Spinal cord (tissue), 10 donors: ENCODE data around the gene SH2D1B. TPM values are rescaled to one million over a fixed set of nuclear protein-coding genes. Genes with fewer than 3 reads are reported as not detected.
"Not testable (repeated sequence)": the region's sequence is repeated elsewhere in the genome, so short reads cannot be mapped to it uniquely, and the experiment has no call there.

Experiments
- DNase-seq, 6 donors: peaks; one replicate each; pipeline versions ENCODE4 v3.0.0 to v3.0.0-alpha.2; 2013 to 2015; ENCODE audit warnings: low spot score in 6 of 6, low read depth in 4 of 6
- H3K27ac ChIP-seq: one replicate; pipeline ENCODE4 v1.5.1; 2013; ENCODE audit warnings: low read depth, low read length, control low read depth
- H3K27me3 ChIP-seq: one replicate; pipeline ENCODE4 v1.6.1; 2013; ENCODE audit warnings: low read length; ENCODE audit not compliant: control insufficient read depth, insufficient read depth
- H3K36me3 ChIP-seq: one replicate; pipeline ENCODE4 v1.6.1; 2013; ENCODE audit warnings: low read length; ENCODE audit not compliant: control insufficient read depth, insufficient read depth
- H3K4me1 ChIP-seq: one replicate; pipeline ENCODE4 v1.6.1; 2013; ENCODE audit warnings: low read length; ENCODE audit not compliant: control insufficient read depth, insufficient read depth
- H3K4me3 ChIP-seq: one replicate; pipeline ENCODE4 v1.5.1; 2013; ENCODE audit warnings: low read depth, low read length, control low read depth
- H3K9me3 ChIP-seq: one replicate; pipeline ENCODE4 v1.6.1; 2013; ENCODE audit warnings: low read length; ENCODE audit not compliant: control insufficient read depth, insufficient read depth
- WGBS: methylation state at CpG from one replicate; pipeline ENCODE4 v1.1.5; 2013; ENCODE audit warnings: missing lambda C conversion rate; ENCODE audit not compliant: insufficient coverage; 5-methylcytosine and 5-hydroxymethylcytosine counted together
- long read RNA-seq, 4 donors: transcript quantifications; one replicate each; lab custom pipeline, GENCODE V29; 2026
- polyA plus RNA-seq, 2 donors: library from polyadenylated mRNA; unstranded; fragments of 120-200 nt; gene quantifications; one replicate each; pipeline ENCODE4 v1.2.1, GENCODE V29; 2013; ENCODE audit not compliant: insufficient read length in 2 of 2
- total RNA-seq, 2 donors: library from RNA; depleted of rRNA in 1 of 2; stranded (reverse); fragments of 120-200 nt in 1 of 2; fragments of >200 nt in 1 of 2; gene quantifications; one replicate each; pipeline versions ENCODE4 v1.2.3 to v1.2.4, GENCODE V29; 2013 to 2014
- donor health status: healthy.

SH2D1B gene
- total RNA-seq = under 1 TPM; 0.10 to 0.17 TPM
- not detected for polyA plus RNA-seq
- long read RNA-seq, donor 1 = 0 reads
- long read RNA-seq, donor 2 = 0 reads
- long read RNA-seq, donor 3 = 0 reads
- long read RNA-seq, donor 4, partial matches to known transcripts = 0 of 1 reads
- long read RNA-seq, donor 4, other reads (novel, unspliced or antisense) = 0 of 1 reads

GRCh38 chr1:162412002-162412401 lies at the start of gene SH2D1B:
TSS of gene SH2D1B (minus strand) at chr1:162412136. CDS start at chr1:162412016, 120 bp downstream.
- H3K4me1 ChIP-seq = no peaks in the 10 kb centered on the region
- 60% methylated on average over 1 of the region's 3 CpGs for WGBS
- no peaks in the 10 kb centered on the region for H3K27me3 ChIP-seq

GRCh38 chr1:162458236-162458635 lies 46.3 kb upstream of the SH2D1B start:
- DNase-seq = no peak
- H3K36me3 ChIP-seq = no peaks in the 10 kb centered on the region
- no CpG with 5 or more reads among the region's 5 CpGs for WGBS
- H3K4me3 ChIP-seq = no peak overlapping the region
- no peaks in the 10 kb centered on the region for H3K4me1 ChIP-seq
- H3K27me3 ChIP-seq = no peaks in the 10 kb centered on the region
- no peaks in the 10 kb centered on the region for H3K9me3 ChIP-seq
- H3K27ac ChIP-seq = no peak overlapping the region

More at GRCh38 chr1:162412002-162412401, at the start of gene SH2D1B:
- H3K9me3 ChIP-seq = no peaks in the 10 kb centered on the region
- no peak for DNase-seq
- no peak within 1 kb of the TSS for H3K27ac ChIP-seq
- no peaks in the 10 kb centered on the region for H3K36me3 ChIP-seq
- H3K4me3 ChIP-seq = no peak within 1 kb of the TSS

- no peaks in the 10 kb centered on the region for H3K4me1 ChIP-seq
- H3K36me3 ChIP-seq = no peaks in the 10 kb centered on the region
- H3K27me3 ChIP-seq = no peaks in the 10 kb centered on the region
- no peak overlapping the region for H3K27ac ChIP-seq
- WGBS = no CpG with 5 or more reads among the region's 4 CpGs
- DNase-seq = no peak
- H3K4me3 ChIP-seq = no peak overlapping the region
- H3K9me3 ChIP-seq = no peaks in the 10 kb centered on the region
Observed at GRCh38 chr1:162456323-162456722, 44.4 kb upstream of the SH2D1B start.

GRCh38 chr1:162454361-162454760 lies 42.4 kb upstream of the SH2D1B start:
- not testable (repeated sequence) for H3K27me3 ChIP-seq, H3K4me1 ChIP-seq, H3K9me3 ChIP-seq, DNase-seq, H3K4me3 ChIP-seq, H3K36me3 ChIP-seq, H3K27ac ChIP-seq
- WGBS = no CpG with 5 or more reads among the region's 3 CpGs

- no CpG with 5 or more reads among the region's 2 CpGs for WGBS
- no peaks in the 10 kb centered on the region for H3K4me1 ChIP-seq
- no peaks in the 10 kb centered on the region for H3K9me3 ChIP-seq
- no peaks in the 10 kb centered on the region for H3K36me3 ChIP-seq
- no peak overlapping the region for H3K4me3 ChIP-seq
- no peaks in the 10 kb centered on the region for H3K27me3 ChIP-seq
- DNase-seq = no peak
- no peak overlapping the region for H3K27ac ChIP-seq
Observed at GRCh38 chr1:162446946-162447345, 35.0 kb upstream of the SH2D1B start.

- H3K27me3 ChIP-seq = no peaks in the 10 kb centered on the region
- H3K36me3 ChIP-seq = no peaks in the 10 kb centered on the region
- H3K27ac ChIP-seq = no peak overlapping the region
- H3K4me1 ChIP-seq = no peaks in the 10 kb centered on the region
- no peak overlapping the region for H3K4me3 ChIP-seq
- H3K9me3 ChIP-seq = no peaks in the 10 kb centered on the region
- DNase-seq = no peak
Observed at GRCh38 chr1:162444903-162445302, 33.0 kb upstream of the SH2D1B start.

- H3K36me3 ChIP-seq, H3K4me3 ChIP-seq, H3K4me1 ChIP-seq, H3K27ac ChIP-seq, H3K27me3 ChIP-seq, DNase-seq, H3K9me3 ChIP-seq: not testable (repeated sequence)
- WGBS = 87% methylated on average over 32 of the region's 47 CpGs
Observed at GRCh38 chr1:162432977-162433713, 21.2 kb upstream of the SH2D1B start.

- Histone ChIP-seq H3K4me1 (no peaks in the 10 kb centered on the region), H3K4me3 (no peak overlapping the region), H3K27me3 (no peaks in the 10 kb centered on the region), H3K9me3 (no peaks in the 10 kb centered on the region), H3K27ac (no peak overlapping the region), H3K36me3 (no peaks in the 10 kb centered on the region)
- no peak for DNase-seq
- no CpG with 5 or more reads among the region's 4 CpGs for WGBS
Observed at GRCh38 chr1:162430583-162430982, 18.6 kb upstream of the SH2D1B start.

- Histone ChIP-seq H3K36me3 (no peaks in the 10 kb centered on the region), H3K4me1 (no peaks in the 10 kb centered on the region), H3K9me3 (peaks cover 2% of the 10 kb centered on the region), H3K27ac (no peak overlapping the region), H3K27me3 (no peaks in the 10 kb centered on the region), H3K4me3 (no peak overlapping the region)
- WGBS = 97% methylated on average over 9 of the region's 10 CpGs
- DNase-seq = no peak
Observed at GRCh38 chr1:162422662-162423375, 10.9 kb upstream of the SH2D1B start.
